ENCODE measurements around the gene PRIM1.

- TF ChIP-seq, protein P1, sequence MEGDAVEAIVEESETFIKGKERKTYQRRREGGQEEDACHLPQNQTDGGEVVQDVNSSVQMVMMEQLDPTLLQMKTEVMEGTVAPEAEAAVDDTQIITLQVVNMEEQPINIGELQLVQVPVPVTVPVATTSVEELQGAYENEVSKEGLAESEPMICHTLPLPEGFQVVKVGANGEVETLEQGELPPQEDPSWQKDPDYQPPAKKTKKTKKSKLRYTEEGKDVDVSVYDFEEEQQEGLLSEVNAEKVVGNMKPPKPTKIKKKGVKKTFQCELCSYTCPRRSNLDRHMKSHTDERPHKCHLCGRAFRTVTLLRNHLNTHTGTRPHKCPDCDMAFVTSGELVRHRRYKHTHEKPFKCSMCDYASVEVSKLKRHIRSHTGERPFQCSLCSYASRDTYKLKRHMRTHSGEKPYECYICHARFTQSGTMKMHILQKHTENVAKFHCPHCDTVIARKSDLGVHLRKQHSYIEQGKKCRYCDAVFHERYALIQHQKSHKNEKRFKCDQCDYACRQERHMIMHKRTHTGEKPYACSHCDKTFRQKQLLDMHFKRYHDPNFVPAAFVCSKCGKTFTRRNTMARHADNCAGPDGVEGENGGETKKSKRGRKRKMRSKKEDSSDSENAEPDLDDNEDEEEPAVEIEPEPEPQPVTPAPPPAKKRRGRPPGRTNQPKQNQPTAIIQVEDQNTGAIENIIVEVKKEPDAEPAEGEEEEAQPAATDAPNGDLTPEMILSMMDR (conservative IDR thresholded peaks at IDR 0.05; ENCODE audit: low read length): no peak
- TF ChIP-seq EZH2phosphoT487 (IDR thresholded peaks at IDR 0.05; ENCODE audit: borderline replicate concordance): no peak
Observed at GRCh38 chr12:56723352-56723751, 28.8 kb downstream of the PRIM1 start.
